SK-N-SH (cell line): ENCODE measurements around the gene CLC.

Experiments
- CHD2 ChIP-seq: fragments of 150-350 bp; IDR thresholded peaks from 2 replicates; pipeline ENCODE4 v1.6.1; 2018; ENCODE audit warnings: low read length; ENCODE audit not compliant: partially characterized antibody
- EP300 ChIP-seq, 2 experiments: IDR thresholded peaks; 2 replicates each; pipeline versions ENCODE4 v1.4.0 to v1.6.1; 2012; ENCODE audit warnings: borderline replicate concordance in 1 of 2, low read depth in 1 of 2, low read length in 1 of 2
- EZH2phosphoT487 ChIP-seq: fragments of 200-600 bp; sonication (generic); IDR thresholded peaks from 2 replicates; pipeline ENCODE4 v1.6.1; 2017; ENCODE audit warnings: low read depth, mixed run types, mild to moderate bottlenecking, antibody characterized with exemption, moderate library complexity, borderline replicate concordance
- FOXM1 ChIP-seq: IDR thresholded peaks from 2 replicates; pipeline ENCODE4 v1.4.0; 2012; ENCODE audit warnings: low read depth, mild to moderate bottlenecking
- MXI1 ChIP-seq: IDR thresholded peaks from 2 replicates; pipeline ENCODE4 v1.6.1; 2012; ENCODE audit warnings: mild to moderate bottlenecking, low read depth, low read length, improper control_type of control experiment
- SIN3A ChIP-seq: IDR thresholded peaks from 2 replicates; pipeline ENCODE4 v1.6.1; 2012; ENCODE audit warnings: low read depth, mild to moderate bottlenecking, low read length, moderate library complexity, borderline replicate concordance
- TAF1 ChIP-seq: IDR thresholded peaks from 2 replicates; pipeline ENCODE4 v1.6.1; 2012; ENCODE audit warnings: low read depth, mild to moderate bottlenecking, low read length, moderate library complexity, borderline replicate concordance
- TF ChIP-seq, protein P1 (sequence below): IDR thresholded peaks from 2 replicates; pipeline ENCODE4 v1.4.0; 2012; ENCODE audit warnings: low read depth, borderline replicate concordance
- TF ChIP-seq, protein P2 (sequence below): fragments of 200-600 bp; sonication (generic); IDR thresholded peaks from 2 replicates; pipeline ENCODE4 v1.6.1; 2017; ENCODE audit warnings: antibody characterized with exemption, mild to moderate bottlenecking, moderate library complexity

DNA sequence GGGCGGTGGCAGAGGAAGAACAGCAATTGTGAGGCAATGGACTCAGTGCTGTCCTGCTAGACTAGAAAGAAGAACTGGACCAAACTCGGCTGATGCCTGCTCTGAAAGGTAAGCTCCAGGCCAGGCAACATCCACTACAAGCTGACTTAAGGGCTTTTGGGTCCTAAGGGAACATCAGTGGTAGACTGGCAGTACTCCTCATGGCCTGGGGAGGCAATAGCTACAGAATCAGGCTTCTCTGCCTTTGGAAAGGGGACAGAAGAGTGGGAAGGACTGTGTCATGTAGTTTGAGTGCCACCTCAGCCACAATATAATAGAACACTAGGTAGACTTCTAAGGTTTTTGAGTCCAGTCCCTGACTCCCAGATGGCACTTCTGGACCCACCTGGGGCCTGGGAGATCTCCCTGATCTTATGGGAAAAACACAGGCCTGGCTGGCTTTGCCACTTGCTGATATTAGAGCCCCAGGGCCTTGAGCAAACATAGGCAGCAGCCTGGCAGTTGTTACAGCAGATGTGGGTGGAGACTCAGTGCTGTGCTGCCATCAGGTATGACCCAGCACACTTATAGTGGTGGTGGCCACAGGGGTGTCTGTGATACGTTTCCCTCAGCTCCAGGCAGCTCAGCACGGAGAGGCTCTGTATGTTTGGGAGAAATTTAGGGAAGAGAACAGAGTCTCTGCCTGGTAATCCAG, 9.2 kb upstream of the CLC start:
- TF ChIP-seq, protein P1, sequence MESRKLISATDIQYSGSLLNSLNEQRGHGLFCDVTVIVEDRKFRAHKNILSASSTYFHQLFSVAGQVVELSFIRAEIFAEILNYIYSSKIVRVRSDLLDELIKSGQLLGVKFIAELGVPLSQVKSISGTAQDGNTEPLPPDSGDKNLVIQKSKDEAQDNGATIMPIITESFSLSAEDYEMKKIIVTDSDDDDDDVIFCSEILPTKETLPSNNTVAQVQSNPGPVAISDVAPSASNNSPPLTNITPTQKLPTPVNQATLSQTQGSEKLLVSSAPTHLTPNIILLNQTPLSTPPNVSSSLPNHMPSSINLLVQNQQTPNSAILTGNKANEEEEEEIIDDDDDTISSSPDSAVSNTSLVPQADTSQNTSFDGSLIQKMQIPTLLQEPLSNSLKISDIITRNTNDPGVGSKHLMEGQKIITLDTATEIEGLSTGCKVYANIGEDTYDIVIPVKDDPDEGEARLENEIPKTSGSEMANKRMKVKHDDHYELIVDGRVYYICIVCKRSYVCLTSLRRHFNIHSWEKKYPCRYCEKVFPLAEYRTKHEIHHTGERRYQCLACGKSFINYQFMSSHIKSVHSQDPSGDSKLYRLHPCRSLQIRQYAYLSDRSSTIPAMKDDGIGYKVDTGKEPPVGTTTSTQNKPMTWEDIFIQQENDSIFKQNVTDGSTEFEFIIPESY = no peak
- TF ChIP-seq, protein P2, sequence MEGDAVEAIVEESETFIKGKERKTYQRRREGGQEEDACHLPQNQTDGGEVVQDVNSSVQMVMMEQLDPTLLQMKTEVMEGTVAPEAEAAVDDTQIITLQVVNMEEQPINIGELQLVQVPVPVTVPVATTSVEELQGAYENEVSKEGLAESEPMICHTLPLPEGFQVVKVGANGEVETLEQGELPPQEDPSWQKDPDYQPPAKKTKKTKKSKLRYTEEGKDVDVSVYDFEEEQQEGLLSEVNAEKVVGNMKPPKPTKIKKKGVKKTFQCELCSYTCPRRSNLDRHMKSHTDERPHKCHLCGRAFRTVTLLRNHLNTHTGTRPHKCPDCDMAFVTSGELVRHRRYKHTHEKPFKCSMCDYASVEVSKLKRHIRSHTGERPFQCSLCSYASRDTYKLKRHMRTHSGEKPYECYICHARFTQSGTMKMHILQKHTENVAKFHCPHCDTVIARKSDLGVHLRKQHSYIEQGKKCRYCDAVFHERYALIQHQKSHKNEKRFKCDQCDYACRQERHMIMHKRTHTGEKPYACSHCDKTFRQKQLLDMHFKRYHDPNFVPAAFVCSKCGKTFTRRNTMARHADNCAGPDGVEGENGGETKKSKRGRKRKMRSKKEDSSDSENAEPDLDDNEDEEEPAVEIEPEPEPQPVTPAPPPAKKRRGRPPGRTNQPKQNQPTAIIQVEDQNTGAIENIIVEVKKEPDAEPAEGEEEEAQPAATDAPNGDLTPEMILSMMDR = no peak
- no peak for TF ChIP-seq EZH2phosphoT487
- TF ChIP-seq FOXM1 = no peak
- no peak for TF ChIP-seq CHD2
- no peak for TF ChIP-seq MXI1
- no peak for TF ChIP-seq TAF1
- no peak for TF ChIP-seq SIN3A
- no peak for TF ChIP-seq EP300 (IDR thresholded peaks at IDR 0.05; ENCODE audit: borderline replicate concordance in 1 of 2, low read depth in 1 of 2, low read length in 1 of 2)
